IPS-11a (cell line): ENCODE results near the gene PGS1.

ENCODE experiments used
- H3K4me3 ChIP-seq: one replicate; pipeline ENCODE4 v1.5.1; 2013; ENCODE audit warnings: low read depth, low read length, control low read depth

Gene PGS1

DNA sequence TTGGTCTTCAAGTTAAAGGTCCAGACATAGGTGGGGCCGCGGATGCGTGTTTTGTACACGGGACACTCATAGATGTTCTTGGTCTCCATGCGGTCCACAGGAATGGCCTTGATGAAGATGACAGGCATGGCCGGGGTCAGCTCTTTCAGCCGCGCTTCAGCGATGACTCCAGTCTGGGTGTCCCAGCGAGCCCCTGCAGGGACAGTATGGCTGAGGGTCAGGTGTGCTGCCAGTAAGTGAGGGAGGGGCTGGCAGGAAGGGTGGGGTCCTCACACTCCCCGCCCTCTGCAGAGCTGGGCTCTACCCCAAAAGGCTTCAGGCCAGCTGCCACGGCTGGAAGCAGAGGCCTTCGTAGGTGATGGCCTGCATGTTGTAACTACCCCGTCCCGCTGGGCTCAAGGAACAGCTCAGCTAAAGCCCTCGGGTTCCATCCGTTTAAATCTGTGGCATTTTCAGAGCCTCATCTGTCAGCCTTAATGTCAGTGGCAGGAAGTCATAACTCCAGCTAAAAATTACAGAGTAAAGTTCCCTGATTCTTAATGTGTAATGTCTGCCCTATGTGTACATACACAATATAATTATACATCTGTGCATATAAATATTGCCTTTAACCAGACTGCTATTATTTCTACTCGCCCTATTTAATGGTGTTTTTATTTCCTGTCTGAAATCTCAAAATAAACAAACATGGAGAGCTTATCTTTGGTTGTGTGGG is 45.7 kb downstream of the PGS1 start:
- no peak overlapping the region for H3K4me3 ChIP-seq

DNA sequence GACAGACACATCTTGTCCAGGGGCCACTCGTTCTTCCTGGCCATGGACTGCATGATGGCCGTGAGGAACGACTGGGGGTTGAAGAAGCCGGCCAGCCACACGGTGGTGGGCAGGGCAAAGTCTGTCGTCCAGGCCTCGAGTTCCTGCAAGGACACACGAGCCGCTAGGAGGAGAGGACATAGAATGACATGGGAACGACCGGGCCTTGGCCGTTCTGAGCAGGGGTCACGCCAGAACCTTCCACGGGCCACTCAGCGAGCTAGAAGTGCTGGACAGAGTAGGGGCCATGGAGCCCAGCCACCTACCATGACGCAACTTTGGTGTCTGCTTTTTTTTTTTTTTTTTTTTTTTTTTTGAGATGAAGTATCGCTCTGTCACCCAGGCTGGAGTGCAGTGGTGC is 47.0 kb downstream of the PGS1 start:
- no peak overlapping the region for H3K4me3 ChIP-seq

DNA sequence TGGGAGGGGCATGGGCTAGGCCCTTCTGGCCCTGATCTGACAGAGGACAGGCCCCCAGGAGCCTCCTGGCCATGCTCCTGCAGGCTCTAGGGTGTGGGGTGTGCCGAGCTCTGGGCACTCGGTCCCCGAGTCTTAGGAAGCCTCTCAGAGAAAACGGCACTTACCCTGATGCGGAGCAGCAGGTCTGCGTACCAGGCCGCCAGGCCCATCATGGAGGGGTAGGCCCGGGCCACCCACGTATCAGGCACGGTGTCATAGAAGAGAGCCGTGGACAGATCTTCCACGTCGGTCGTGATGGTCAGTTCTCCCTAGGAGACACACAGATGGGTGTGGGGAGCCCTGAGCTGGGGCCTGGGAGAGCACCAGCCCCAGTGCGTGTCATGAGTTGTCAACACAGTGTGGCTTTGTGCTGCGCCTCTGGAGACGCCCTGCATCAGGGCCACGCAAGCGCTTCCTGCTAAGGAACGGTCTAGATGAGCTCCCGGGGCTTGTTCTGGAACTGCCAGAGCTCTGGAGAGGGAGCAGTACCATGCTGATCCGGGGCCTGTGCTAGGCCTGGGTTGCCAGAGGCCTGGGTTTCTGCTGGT is 47.9 kb downstream of the PGS1 start:
- H3K4me3 ChIP-seq: no peak overlapping the region

DNA sequence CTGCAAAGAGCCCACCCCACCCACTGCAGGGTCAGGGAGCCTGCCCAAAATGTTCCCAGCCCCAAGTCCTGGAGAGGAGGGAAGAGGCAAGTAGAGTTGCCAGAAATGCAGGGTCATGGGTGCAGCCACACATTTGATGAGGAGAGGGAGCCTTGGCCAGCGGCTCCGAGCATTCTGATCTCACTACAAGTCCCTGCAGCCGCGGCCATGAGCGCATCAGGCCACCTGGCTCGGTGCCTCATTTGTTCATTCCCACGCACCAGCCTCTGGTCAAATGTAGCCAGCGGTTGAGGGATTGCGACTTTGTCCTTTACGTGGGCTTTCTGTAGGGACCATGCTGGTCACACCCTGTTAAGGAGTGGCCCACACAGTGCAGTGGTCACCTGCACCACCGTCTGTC is 48.7 kb downstream of the PGS1 start:
- H3K4me3 ChIP-seq: no peak overlapping the region

DNA sequence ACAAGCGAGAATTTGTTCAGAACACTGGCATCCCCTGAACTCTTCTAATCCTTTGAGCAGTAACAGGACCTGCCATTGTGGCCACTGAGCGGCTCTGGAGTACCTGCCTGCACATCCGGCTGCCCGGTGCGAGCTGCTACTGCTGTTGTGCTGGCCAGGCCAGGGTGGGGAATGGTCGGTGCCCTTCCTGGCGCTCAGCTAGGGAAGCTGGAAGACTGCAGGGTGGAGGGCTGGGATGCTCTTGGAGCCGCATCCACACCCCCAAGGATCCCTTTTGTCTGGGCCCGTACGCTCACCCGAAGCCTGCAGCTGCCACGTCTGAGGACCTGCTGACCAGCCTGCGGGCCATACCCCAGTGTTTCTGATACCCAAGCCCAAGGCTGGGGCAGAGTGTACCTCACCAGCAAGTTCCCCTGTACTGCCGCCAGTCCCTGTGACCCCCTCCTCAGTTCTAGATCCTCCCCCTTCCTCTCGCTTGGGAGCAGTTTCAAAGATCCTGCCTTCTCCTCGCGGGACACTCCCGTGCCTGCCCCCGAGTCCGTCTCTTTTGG is 49.7 kb downstream of the PGS1 start:
- H3K4me3 ChIP-seq: no peak overlapping the region

DNA sequence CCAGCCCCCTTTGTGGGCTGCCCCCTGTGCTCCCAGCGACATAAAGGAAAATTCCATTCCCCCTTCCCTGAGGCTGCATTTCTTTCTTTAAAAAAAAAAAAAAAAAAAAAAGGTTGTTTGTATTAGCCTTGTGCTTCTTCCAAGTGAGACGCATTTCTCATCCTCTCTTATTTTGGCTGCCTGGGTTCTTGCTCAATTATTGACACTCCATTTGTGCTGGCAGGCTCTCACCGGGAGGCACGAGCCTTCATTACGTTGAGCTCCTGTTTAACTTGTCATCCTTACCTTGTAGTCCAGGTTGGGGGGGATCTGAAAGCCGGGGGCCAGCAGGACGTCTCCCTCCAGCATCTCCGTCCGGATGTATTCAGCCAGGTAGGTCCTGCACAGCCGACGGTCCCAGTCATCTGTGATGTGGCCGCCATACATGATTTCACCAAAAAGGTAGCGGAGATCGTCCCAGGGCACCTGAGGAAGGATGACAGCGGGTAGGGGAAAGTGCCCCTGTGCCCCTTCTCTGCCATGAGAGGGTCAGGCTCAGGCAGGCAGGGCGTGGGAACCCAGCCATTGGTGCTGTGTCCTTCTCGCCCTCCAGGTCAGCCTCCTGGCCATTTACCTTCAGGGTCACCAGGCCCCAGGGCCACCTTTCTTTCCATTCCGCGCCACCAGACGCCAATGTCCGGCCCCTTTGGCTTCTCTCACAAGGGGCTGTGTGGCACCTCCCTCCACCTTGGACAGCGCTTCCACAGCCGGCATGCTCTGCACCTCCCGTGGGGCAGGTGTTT is 50.6 kb downstream of the PGS1 start:
- no peak overlapping the region for H3K4me3 ChIP-seq

DNA sequence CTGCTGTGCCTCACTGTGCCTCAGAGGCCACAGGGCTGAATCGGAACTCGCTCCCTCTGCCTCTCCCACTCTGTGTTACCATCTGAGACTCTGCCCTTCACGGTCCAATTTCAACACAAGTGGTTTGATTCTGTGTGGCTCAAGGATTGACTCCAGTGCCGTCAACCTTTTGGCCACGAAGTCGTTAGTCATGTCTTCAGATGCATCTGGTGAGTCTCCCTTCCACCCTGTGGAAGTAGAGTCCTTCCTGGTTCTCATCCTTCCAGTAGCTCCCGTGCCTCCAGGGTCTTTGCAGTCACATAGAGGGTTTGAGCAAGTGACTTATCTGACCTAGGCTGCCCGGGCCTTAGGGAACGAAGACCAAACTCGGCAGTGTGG is 51.2 kb downstream of the PGS1 start:
- no peak overlapping the region for H3K4me3 ChIP-seq

DNA sequence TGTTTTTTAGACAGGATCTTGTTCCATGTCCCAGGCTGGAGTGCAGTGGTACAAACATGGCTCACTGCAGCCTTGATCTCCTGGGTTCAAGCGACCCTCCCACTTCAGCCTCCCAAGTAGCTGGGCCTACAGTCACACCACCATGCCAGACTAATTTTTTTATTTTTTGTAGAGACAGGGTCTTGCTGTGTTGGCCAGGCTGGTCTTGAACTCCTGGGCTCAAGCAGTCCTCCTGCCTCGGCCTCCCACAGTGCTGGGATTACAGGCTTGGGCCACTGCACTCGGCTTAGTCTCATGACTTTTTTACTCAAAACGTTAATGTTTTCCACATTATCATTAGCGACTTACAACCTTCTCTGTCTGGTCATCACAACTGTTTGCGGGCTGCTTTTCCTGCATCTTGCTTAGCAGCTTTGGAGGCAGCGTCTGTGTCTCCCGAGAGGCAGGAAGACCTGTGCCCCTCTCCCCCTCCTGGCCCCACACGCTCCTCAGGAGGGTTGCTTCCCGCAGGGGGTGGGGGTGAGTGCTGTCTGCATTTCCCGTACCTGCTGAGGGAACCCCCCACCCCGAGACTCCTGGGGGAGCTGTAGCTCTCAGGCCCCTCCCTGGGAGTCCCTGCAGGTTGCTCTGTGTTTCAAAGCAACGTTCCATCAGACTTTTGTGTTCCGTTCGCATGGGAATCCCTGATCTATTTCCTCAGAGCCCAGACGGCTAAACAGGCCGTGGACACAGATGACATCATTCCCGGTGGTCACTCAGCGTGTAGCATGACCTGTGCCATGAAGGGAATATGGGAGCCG is 52.6 kb downstream of the PGS1 start:
- H3K4me3 ChIP-seq: no peak overlapping the region

DNA sequence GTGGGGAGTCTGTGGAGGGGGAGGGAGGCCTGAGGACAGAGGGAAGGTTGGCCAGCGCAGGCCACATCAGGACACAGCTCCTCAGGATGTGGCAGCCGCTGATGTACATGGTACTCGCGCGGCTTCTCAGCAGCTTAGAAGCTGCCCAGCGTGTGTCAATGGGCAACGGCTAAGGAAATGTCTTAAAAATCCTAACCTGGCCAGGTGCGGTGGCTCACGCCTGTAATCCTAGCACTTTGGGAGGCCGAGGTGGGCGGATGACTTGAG is 53.2 kb downstream of the PGS1 start:
- no peak overlapping the region for H3K4me3 ChIP-seq

DNA sequence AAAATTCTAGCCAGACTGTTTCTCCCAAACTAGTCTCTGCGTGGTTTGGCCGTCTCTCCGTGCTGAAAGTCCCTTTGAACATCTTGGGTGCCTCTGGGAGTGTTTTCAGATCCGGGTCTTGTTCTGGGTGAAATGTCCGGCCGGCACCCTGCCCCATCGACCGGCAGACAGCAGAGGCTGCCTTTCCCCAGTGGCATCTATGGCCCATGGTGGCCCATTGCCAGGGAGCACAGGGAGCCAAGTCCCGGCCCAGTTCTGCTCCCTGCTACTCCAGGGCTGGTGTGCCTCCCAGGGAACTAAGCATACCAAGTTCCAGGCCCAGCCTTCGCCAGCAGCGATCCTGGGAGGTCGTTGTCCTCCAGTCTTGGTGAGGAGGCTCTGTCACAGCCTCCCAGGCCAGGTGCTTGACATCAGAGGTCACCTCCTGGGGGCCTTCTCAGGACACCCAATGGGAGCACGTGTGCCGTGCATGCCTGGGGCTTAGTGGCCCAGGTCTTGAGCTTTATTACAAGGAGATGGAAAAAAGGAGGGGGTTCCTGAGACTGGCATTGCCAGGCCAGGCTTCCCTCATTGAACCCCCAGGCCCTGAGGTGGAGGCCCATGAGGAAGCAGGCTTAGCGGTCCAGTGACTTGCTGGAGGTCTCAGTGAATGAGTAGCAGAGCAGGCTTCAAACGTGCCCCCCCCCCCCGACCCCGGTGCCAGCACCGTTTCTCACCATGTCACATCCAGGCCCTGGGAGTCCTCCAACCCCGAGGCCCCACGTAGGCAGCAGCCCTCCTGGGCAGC is 54.0 kb downstream of the PGS1 start:
- H3K4me3 ChIP-seq: no peak overlapping the region

DNA sequence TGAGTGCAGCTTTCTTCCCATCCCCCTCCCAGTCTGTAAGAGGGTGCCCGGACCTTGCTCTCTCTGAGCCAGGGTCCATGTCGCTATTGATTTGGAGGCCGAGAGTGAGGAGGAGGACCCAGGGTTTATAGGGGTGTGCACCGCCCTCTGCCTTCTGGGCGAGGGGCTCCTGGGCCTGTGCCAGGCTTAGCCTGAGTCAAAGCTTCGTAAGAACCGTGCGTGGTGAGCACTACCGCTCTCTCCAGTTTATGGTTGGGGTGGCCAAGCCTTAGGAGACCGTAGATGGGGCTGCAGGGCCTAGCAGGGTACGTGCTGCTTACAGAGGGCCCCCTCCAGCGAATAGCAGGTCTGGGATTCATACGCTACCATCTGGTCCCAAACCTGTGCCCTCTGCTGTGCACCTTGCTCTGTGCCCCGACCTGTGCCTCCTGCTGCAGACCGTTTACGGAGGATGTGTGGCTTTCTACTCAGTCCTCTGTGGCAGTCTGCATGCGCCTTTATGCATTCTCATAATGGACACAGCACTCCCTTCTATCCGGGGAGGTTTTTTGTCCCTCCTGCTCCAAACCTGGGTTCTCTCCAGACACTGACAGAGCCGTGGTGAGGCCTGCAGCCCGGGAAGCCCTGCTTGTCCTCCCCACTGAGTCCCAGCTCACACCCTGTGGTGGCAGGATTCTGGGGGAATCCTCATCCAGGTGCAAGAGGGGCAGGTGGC is 54.7 kb downstream of the PGS1 start:
- no peak overlapping the region for H3K4me3 ChIP-seq

DNA sequence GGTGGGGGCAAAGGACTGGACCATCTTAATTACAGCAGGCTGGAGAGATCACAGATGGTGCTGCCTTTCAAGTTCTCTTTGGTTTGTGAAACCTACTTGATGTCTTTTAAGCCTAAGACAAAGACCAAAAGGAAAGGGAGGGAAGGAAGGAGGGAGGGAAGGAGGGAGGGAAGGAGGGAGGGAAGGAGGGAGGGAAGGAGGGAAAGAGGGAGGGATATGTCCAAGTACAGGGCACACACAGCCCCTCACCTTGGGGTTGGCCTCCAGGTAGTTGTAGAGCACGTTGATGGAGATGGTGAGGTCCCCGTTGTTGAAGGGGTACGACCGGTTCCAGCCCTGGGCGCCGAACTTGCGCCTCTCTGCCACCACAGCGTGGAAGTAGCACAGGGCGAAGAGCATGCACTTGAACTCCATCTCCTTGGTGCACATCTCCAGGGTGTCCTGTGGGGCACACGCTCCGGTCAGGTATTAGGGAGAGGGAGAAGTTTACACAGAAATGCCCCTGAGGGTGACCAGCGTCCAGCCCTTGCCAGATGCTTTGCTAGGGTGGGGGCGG is 55.4 kb downstream of the PGS1 start:
- H3K4me3 ChIP-seq: no peak overlapping the region

DNA sequence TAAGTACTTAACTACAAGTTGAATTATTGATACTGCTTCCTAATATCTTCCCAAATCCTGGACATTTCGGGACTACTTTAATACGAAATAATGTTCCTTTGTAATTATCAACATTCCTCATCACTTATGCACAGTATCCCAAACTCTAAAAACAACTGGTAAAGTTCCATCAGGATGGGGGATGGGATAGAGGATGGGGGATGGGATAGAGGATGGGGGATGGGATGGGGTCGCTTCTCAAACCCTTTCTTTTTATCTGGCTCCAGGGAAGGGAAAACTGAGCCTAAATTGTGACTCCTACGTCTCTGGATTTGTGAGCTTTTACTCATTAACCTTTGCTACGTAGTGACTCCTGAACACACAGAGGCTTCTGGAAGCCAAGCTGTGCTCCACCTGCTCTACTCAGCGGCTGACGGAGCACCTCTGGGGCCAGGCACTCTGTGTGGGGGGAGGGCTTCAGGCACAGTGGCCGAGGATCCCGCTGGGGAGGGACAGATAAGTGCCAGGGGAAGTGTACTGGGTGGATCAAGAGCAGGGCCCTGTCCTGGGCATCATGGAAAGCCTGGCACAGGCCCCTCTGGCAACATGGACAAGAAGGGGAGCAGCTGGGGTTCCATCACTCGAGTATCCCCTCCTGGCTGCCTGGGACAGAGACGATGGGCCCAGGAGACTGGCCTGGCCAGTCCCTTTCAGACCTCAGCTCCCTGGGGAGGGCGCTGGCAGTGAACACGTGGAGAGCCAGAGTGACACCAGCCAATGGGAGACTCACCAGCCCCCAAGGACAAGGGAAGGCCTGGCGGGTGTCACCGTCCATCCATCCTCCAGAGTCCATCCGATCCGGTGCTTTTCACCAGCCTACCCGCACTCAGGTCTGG is 56.2 kb downstream of the PGS1 start:
- no peak overlapping the region for H3K4me3 ChIP-seq

DNA sequence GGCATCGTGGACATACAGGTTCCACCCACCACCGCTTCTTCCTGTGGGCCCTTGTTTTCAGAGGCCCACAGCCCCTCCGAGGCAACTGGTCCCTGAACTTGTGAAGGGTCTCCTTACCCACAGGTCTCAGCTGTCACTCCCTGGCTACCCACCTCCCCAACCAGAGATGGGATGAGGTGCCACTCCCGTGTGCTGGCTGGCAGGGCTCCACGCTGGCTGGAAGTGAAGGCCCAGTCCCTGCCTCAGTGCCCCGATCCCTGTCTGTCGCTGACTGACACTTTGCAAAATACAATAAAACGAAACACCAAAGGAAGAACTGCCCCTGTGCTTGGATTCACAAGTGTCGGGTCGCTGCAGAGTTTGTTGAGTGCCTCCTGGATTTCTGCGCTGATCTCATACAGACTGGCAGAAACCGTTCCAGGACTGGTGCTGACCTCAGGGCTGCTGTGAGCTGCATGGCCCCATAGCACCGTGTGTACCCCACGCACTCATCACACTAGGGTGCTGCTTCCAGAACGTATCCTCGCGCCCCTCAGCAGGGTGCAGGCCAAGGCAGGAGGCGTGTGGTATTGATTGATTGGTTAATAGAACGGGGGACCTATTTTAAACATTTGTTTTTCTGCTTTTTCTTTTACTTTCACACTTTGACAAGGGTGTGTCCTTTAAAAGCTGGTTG is 57.0 kb downstream of the PGS1 start:
- H3K4me3 ChIP-seq: no peak overlapping the region

DNA sequence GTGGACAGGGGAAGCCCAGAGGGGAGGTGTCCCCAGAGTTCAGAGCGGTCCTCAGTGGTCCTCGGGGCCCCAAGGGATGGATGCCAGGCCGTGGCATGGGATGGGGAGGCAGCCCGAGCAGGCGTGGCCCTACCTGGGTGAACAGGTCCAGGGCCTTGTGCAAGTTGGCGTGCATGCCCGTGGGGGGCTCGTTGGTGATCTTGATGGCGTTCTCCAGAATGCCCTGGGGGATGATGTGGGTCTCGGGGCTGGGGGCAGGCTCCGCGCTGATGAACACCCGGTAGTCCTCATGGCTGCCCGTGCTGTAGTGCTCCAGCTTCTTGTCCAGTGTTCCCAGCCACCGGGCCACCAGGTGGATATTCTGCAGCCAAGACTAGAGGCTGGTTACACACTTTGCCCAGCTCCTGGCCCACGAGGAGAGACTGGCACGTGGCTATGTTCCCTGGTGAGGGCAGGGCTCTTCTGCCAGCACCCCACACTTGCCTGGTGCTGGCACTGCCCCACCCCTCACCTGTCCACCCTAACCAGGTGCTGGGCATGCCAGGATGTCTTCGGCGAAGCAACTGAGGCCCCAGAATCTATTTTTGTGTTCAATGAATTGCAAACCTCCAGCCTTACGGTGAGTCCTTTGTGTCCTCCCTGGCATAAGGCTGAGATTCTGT is 59.2 kb downstream of the PGS1 start:
- H3K4me3 ChIP-seq: no peak overlapping the region

DNA sequence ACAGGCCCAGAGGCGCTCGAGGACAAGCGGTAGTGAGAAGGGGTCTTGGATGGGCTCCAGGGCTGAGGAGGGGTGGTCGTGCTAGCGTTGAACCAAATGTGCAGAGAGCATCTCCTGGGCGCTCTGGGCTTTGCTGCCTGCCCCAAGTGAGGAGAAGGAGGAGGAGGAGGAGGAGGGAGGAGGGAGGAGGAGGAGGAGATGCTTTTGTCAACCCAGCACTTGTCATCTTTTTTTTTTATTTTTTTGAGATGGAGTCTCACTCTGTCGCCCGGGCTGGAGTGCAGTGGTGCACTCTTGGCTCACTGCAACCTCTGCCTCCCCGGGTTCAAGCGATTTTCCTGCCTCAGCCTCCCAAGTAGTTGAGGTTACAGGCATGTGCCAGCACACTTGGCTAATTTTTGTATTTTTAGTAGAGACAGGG is 59.8 kb downstream of the PGS1 start:
- no peak overlapping the region for H3K4me3 ChIP-seq

DNA sequence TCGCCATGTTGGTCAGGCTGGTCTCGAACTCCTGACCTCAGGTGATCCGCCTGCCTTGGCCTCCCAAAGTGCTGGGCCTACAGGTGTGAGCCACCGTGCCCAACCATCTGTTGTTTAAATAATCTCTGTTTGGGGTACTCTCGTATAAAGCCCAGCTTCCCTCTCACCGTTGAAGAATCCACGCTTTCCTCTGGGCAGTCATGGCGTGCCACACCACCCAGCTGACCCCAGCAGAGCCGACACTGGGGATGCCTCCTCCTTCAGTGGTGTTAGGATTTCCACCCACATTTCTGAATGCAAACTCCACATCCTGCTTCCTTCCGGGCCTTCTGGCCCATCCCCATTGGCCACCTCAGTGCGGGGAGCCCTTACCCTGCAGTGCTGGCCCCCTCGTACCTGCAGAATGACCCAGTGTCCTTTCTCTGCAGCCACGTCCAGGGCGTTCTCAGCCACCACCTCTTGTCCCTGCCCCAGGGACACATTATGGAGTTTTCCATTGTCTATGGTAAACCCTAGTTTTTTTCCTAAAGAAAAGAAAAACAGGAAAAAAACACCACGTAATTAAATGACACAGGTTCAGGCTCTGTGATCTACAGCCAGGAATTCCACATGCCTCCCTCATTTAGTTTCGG is 60.4 kb downstream of the PGS1 start:
- H3K4me3 ChIP-seq: no peak overlapping the region
